ENCODE data around the gene SLIT3. TPM values are rescaled to one million over a fixed set of nuclear protein-coding genes. Genes with fewer than 3 reads are reported as not detected.

The SLIT3 gene
- total and polyA plus RNA-seq, 9 of the 15 experiments (the other 6 are each of a cell fraction or from before 2014, with no cell fraction given), result 0.01 to 0.04 TPM; not detected in 7

GRCh38 chr5:169304175-169304574 is 3.2 kb upstream of the SLIT3 start (continued):
- TF ChIP-seq USF2 (CRISPR knock-in tag; IDR thresholded peaks at IDR 0.05) (peak; percentile 38), HMBOX1 (IDR thresholded peaks at IDR 0.05) (no peak), SNAPC5 (CRISPR knock-in tag; IDR thresholded peaks at IDR 0.05) (no peak), TFE3 (CRISPR knock-in tag; IDR thresholded peaks at IDR 0.05) (peak; percentile 91), ZKSCAN3 (CRISPR knock-in tag; IDR thresholded peaks at IDR 0.05) (no peak), FOSL1 (tag; conservative IDR thresholded peaks at IDR 0.05) (no peak), SP2 (IDR thresholded peaks at IDR 0.05; ENCODE audit: extremely low read depth, low read depth, low read length, poor library complexity, severe bottlenecking) (no peak), NEUROD1 (IDR thresholded peaks at IDR 0.05; ENCODE audit: borderline replicate concordance, low read depth, low read length, partially characterized antibody) (no peak), POLR2B (IDR thresholded peaks at IDR 0.05; ENCODE audit: low read depth, partially characterized antibody) (no peak)
